ENCODE results near the gene SIM2.

- TF ChIP-seq CTCF (IDR thresholded peaks at IDR 0.05; ENCODE audit: low read depth, low read length): no peak
- TF ChIP-seq EZH2phosphoT487 (IDR thresholded peaks at IDR 0.05; ENCODE audit: low read depth): no peak
These were observed 9.6 kb upstream of the SIM2 start for GRCh38 chr21:36689324-36689723.
